ENCODE data around the gene DHX30.

DHX30 gene

GRCh38 chr3:47847801-47848518 lies 45.0 kb downstream of the DHX30 start:
- peaks cover 70% of the 10 kb centered on the region for H3K36me3 ChIP-seq (ENCODE audit: control insufficient read depth, insufficient read depth, low read length)
- no peak for DNase-seq (ENCODE audit: low read depth, low spot score)
- H3K4me1 ChIP-seq (ENCODE audit: control insufficient read depth, insufficient read depth, low read length): peaks cover 2% of the 10 kb centered on the region
- H3K27ac ChIP-seq (ENCODE audit: low read length): no peak overlapping the region
- H3K27me3 ChIP-seq (ENCODE audit: control insufficient read depth, insufficient read depth, low read length): no peaks in the 10 kb centered on the region
- H3K4me3 ChIP-seq (ENCODE audit: low read length): no peak overlapping the region
- H3K9me3 ChIP-seq (ENCODE audit: control insufficient read depth, insufficient read depth, low read length): no peaks in the 10 kb centered on the region
- no CpG with 5 or more reads among the region's 23 CpGs for WGBS (ENCODE audit: insufficient coverage, insufficient read length)

DNA sequence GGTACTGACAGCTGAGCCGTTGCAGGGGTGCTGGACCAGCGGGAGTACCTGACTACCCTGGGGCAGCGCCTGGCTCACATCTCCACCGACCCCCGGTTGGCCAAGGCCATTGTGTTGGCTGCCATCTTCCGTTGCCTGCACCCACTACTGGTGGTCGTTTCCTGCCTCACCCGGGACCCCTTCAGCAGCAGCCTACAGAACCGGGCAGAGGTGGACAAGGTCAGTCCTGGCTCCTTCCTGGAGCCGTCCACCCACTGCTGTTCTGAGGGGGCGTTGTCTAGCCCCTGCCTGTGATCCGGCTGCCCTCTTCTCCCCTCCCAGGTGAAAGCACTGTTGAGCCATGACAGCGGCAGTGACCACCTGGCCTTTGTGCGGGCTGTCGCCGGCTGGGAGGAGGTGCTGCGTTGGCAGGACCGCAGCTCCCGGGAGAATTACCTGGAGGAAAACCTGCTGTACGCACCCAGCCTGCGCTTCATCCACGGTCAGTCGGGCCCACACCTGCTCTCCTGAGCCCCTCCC lies 45.7 kb downstream of the DHX30 start:
- no CpG with 5 or more reads among the region's 23 CpGs for WGBS (ENCODE audit: insufficient coverage, insufficient read length)
- Histone ChIP-seq H3K27me3 (ENCODE audit: control insufficient read depth, insufficient read depth, low read length) (no peaks in the 10 kb centered on the region), H3K4me1 (ENCODE audit: control insufficient read depth, insufficient read depth, low read length) (peaks cover 2% of the 10 kb centered on the region; the same call in 1 of the 2 replicates), H3K36me3 (ENCODE audit: control insufficient read depth, insufficient read depth, low read length) (peaks cover 66% of the 10 kb centered on the region), H3K9me3 (ENCODE audit: control insufficient read depth, insufficient read depth, low read length) (no peaks in the 10 kb centered on the region), H3K27ac (ENCODE audit: low read length) (no peak overlapping the region), H3K4me3 (ENCODE audit: low read length) (no peak overlapping the region)
- no peak for DNase-seq (ENCODE audit: low read depth, low spot score)

DNA sequence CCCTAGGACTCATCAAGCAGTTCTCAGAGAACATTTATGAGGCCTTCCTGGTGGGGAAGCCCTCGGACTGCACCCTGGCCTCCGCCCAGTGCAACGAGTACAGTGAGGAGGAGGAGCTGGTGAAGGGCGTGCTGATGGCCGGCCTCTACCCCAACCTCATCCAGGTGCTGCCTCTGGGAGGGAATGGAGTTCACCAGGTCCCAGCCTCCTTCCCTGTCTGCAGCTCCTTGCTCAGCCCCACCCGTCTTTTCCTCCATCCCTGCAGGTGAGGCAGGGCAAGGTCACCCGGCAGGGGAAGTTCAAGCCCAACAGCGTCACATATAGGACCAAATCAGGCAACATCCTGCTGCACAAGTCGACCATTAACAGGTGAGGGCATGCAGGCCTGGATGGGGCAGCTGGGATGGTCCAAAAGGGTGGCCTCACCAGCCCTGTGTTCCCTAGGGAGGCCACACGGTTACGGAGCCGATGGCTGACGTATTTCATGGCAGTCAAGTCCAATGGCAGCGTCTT lies 46.3 kb downstream of the DHX30 start:
- no CpG with 5 or more reads among the region's 14 CpGs for WGBS (ENCODE audit: insufficient coverage, insufficient read length)
- Histone ChIP-seq H3K27me3 (ENCODE audit: control insufficient read depth, insufficient read depth, low read length) (no peaks in the 10 kb centered on the region), H3K36me3 (ENCODE audit: control insufficient read depth, insufficient read depth, low read length) (peaks cover 62% of the 10 kb centered on the region), H3K27ac (ENCODE audit: low read length) (no peak overlapping the region), H3K4me1 (ENCODE audit: control insufficient read depth, insufficient read depth, low read length) (peaks cover 2% of the 10 kb centered on the region; the same call in 1 of the 2 replicates), H3K9me3 (ENCODE audit: control insufficient read depth, insufficient read depth, low read length) (no peaks in the 10 kb centered on the region), H3K4me3 (ENCODE audit: low read length) (no peak overlapping the region)
- DNase-seq (ENCODE audit: low read depth, low spot score): no peak

DNA sequence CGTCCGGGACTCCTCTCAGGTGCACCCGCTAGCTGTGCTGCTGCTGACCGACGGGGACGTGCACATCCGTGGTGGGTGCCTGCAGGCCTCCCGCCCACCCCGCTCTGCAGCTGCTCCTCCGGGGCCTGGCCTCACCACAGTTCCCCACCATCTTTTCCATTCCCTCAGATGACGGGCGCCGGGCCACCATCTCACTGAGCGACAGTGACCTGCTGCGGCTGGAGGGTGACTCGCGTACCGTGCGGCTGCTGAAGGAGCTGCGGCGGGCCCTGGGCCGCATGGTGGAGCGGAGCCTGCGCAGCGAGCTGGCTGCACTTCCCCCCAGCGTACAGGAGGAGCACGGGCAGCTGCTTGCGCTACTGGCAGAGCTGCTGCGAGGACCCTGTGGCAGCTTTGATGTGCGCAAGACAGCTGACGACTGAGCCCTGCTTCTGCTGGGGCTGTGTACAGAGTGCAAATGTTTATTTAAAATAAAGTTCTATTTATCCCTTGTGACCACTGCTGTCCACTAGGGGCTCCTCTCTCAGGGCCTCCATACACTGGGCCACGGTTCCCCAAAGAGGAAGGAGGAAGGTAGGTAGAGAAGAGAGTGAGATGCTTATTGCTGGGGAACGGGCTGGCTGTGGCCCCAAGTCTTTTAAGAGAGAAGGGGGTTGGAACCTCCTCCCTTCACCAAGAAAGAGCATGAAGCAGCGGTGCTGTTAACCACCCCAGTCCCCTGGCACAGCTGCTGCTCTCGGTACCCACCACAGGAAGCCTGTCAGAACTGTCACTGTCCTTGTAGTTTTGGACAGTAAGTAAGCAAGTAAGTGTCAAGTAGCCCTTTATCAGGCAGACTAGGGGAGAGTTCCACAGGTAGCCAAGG lies 47.0 kb downstream of the DHX30 start:
- H3K27ac ChIP-seq (ENCODE audit: low read length): no peak overlapping the region
- H3K4me1 ChIP-seq (ENCODE audit: control insufficient read depth, insufficient read depth, low read length): peaks cover 2% of the 10 kb centered on the region; the same call in 1 of the 2 replicates
- no peaks in the 10 kb centered on the region for H3K27me3 ChIP-seq (ENCODE audit: control insufficient read depth, insufficient read depth, low read length)
- WGBS (ENCODE audit: insufficient coverage, insufficient read length): no CpG with 5 or more reads among the region's 35 CpGs
- H3K36me3 ChIP-seq (ENCODE audit: control insufficient read depth, insufficient read depth, low read length): peaks cover 61% of the 10 kb centered on the region
- DNase-seq (ENCODE audit: low read depth, low spot score): no peak
- no peak overlapping the region for H3K4me3 ChIP-seq (ENCODE audit: low read length)
- no peaks in the 10 kb centered on the region for H3K9me3 ChIP-seq (ENCODE audit: control insufficient read depth, insufficient read depth, low read length)

- H3K4me1 ChIP-seq (ENCODE audit: control insufficient read depth, insufficient read depth, low read length): peaks cover 2% of the 10 kb centered on the region; the same call in 1 of the 2 replicates
- no peak overlapping the region for H3K4me3 ChIP-seq (ENCODE audit: low read length)
- no peak overlapping the region for H3K27ac ChIP-seq (ENCODE audit: low read length)
- no peak for DNase-seq (ENCODE audit: low read depth, low spot score)
- H3K9me3 ChIP-seq (ENCODE audit: control insufficient read depth, insufficient read depth, low read length): no peaks in the 10 kb centered on the region
- H3K36me3 ChIP-seq (ENCODE audit: control insufficient read depth, insufficient read depth, low read length): peaks cover 64% of the 10 kb centered on the region
- no CpG with 5 or more reads among the region's 14 CpGs for WGBS (ENCODE audit: insufficient coverage, insufficient read length)
- H3K27me3 ChIP-seq (ENCODE audit: control insufficient read depth, insufficient read depth, low read length): no peaks in the 10 kb centered on the region
Observed at GRCh38 chr3:47850564-47851410, 47.8 kb downstream of the DHX30 start.

DNA sequence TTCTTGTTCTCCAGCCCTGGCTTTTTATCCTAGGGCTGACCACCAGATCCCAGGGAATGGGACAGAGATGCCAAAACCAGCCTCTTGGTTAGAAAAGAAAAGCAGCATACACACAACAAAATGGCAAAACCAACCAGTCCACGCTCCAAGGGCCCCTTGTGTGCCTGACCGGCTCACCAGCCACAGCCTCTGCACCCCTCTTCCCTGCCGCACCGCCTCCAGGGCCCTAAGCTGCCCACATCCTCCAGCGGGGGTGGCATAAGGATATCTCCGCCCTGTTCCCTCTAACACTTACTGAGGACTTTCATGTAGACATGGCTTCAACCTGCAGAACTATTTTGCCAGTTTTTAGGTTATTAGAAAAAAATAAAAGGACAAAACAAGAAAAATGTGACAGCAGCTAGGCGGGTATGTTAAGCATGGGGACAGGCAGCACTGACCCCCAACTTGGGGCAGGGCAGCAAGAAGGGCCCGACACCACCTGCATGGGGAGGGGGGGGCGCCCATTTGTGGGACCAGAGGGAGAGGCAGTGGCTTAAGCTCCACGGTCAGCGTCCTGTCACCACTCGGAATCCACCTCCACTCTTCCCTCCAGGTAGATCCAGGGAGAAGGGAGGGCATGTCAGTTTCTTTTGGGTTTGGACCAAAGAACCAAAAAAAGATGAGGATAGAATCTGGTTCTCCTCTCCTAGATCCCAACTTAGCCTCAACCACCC lies 49.1 kb downstream of the DHX30 start:
- Histone ChIP-seq H3K27me3 (ENCODE audit: control insufficient read depth, insufficient read depth, low read length) (no peaks in the 10 kb centered on the region), H3K9me3 (ENCODE audit: control insufficient read depth, insufficient read depth, low read length) (no peaks in the 10 kb centered on the region), H3K27ac (ENCODE audit: low read length) (no peak overlapping the region), H3K36me3 (ENCODE audit: control insufficient read depth, insufficient read depth, low read length) (peaks cover 57% of the 10 kb centered on the region), H3K4me3 (ENCODE audit: low read length) (no peak overlapping the region), H3K4me1 (ENCODE audit: control insufficient read depth, insufficient read depth, low read length) (peaks cover 2% of the 10 kb centered on the region; the same call in 1 of the 2 replicates)
- no peak for DNase-seq (ENCODE audit: low read depth, low spot score)
- no CpG with 5 or more reads among the region's 12 CpGs for WGBS (ENCODE audit: insufficient coverage, insufficient read length)

DNA sequence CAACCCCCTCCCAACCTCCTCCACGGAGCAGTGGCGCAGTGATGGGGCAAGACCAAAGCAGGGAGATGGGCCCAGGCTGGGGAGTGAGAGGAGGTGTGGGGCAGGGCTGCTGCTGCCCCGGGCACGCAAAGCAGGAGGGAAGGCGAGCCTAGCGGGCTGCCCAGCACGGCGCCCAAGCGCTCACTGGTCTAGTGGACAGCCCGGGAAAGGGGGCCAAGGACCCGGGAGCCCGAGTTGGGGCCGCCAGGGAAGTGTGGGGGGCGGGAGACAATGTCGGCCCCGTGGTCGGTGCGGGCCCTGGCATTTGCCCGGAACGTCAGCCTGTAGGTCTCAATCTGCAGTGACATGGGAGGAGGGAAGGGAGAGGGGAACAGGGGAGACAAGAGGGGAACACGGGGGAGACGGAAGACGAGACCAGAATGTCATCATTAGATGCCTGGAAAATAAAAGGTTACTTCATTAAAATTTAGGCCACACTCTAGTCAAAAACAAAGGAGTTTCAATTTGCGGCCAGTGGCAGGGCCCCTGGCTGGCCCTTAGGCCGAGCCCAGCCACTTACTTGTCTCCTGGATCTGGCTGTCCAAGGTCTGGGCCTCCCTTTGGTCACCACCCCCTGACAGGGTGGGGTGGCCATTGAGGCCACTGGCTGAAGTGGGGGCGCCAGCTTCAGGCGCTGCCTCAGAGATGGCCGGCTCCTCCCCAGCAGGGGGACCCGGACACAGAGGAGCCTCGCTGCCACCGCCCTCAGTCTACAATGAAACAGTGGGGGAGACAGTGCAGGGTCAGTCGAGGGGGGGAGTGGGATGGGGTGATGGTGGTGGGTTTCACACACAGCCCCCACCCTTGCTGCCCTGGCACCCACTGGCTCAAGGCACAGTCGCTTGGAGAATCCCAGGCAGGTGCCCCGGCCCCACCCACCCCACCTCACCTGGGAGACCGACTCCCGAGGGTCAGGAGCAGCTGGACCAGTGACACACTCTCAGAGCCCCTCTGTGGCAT lies 50.0 kb downstream of the DHX30 start:
- no CpG with 5 or more reads among the region's 36 CpGs for WGBS (ENCODE audit: insufficient coverage, insufficient read length)
- H3K36me3 ChIP-seq (ENCODE audit: control insufficient read depth, insufficient read depth, low read length): peaks cover 48% of the 10 kb centered on the region

GRCh38 chr3:47854267-47854666 lies 51.3 kb downstream of the DHX30 start:
- Histone ChIP-seq H3K4me3 (ENCODE audit: low read length) (no peak overlapping the region), H3K27me3 (ENCODE audit: control insufficient read depth, insufficient read depth, low read length) (no peaks in the 10 kb centered on the region), H3K4me1 (ENCODE audit: control insufficient read depth, insufficient read depth, low read length) (peaks cover 2% of the 10 kb centered on the region; the same call in 1 of the 2 replicates), H3K27ac (ENCODE audit: low read length) (no peak overlapping the region), H3K9me3 (ENCODE audit: control insufficient read depth, insufficient read depth, low read length) (no peaks in the 10 kb centered on the region), H3K36me3 (ENCODE audit: control insufficient read depth, insufficient read depth, low read length) (peaks cover 36% of the 10 kb centered on the region)
- no CpG with 5 or more reads among the region's 11 CpGs for WGBS (ENCODE audit: insufficient coverage, insufficient read length)
- no peak for DNase-seq (ENCODE audit: low read depth, low spot score)

More for the DNA sequence above, 50.0 kb downstream of the DHX30 start:
- H3K4me1 ChIP-seq (ENCODE audit: control insufficient read depth, insufficient read depth, low read length): peaks cover 2% of the 10 kb centered on the region; the same call in 1 of the 2 replicates
- no peak for DNase-seq (ENCODE audit: low read depth, low spot score)
- no peak overlapping the region for H3K4me3 ChIP-seq (ENCODE audit: low read length)
- H3K27ac ChIP-seq (ENCODE audit: low read length): no peak overlapping the region
- H3K9me3 ChIP-seq (ENCODE audit: control insufficient read depth, insufficient read depth, low read length): no peaks in the 10 kb centered on the region
- no peaks in the 10 kb centered on the region for H3K27me3 ChIP-seq (ENCODE audit: control insufficient read depth, insufficient read depth, low read length)
